AG08395 (cell line): ENCODE measurements around the gene CAST.
"Not testable (repeated sequence)": the region's sequence is repeated elsewhere in the genome, so short reads cannot be mapped to it uniquely, and the experiment has no call there.

ENCODE experiments used
- DNase-seq: peaks from one replicate; pipeline ENCODE4 v3.0.0; 2012; ENCODE audit warnings: mixed read lengths, low spot score

Gene CAST

DNA sequence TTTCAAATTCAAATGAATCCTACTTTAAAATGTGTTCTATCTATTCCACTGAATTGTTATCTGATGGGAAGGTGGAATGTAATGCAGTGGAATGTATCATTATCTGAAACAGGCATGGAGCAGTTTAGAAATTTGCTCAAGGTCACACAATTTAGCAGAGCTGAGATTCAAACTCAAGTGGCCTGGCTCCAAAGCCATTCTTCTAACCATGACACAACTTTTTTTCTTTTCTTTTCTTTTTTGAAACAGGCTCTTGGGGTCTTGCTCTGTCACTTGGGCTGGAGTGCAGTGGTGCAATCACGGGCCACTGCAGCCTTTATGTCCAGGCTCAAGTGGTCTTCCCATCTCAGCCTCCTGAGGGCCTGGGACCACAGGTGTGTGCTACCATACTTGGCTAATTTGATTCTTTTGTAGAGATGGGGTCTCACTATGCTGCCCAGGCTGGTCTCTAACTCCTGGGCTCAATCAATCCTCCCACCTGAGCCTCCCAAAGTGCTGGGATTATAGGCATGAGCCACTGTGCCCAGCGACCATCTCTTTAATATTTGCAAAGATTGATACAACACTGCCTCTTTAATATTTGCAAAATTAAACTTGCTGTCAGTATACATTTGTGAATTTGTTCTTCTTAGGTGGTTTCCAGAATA is 50.0 kb downstream of the CAST start:
- DNase-seq = no peak

DNA sequence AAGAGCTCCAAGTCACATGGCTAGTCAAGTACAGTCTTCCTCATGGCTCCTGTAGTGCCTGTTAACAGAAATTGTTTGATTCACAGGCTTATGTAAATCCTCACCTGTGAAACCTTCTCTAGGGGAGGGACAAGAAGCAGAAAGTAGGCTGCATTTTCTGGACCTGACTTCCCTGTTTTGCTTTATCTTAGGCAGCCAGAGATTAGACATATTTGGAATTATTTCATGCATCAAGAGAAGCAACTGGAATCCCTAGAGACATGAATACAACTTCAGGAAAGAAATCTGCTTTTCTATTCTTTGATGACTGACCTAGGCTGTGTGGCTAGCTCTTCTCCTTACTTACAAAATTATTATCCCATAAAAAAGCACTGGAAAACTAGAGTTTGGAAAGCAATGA is 52.3 kb downstream of the CAST start:
- DNase-seq = no peak

DNA sequence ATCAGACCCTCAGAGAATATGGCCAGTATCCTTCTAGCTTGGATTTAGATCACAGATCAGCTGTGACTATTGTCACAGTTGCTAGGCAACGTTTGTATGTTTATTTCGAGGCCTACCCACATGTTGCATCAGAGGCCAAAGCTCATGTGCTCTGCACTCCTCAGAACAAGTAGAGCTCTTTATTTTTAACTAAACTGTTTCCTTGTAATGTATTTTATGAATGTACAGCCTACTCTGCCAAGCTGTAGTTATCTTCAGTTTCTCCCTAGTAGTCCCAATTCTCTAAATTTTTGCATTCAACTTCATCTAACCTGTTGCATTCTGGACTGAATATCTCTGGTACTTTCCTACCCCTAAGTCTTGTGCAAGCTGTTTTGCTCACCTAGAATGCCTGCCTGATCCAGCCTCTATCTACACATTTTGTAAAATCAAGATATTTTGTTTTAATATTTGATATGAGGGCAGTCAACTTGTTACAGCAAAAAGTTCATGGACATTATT is 52.8 kb downstream of the CAST start:
- DNase-seq = peak; percentile 71

DNA sequence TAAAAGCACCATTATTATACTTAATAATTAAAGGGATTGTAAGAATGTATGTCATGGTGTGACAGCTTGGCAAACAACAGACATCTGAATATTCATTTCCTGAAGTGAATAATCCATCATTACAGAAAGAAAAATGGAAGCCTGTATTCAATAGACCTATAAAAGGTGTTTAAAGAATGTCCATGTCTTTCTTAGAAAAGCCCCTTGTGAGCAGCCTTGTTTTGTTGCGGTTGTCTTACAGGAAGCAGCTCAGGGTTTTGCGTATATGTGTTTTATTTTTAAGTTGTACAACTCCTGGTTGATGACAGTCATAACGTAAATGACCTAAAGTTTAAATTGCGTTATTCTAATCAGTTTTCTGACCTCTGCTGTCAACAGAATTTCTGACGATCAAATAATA is 53.8 kb downstream of the CAST start:
- DNase-seq = no peak

DNA sequence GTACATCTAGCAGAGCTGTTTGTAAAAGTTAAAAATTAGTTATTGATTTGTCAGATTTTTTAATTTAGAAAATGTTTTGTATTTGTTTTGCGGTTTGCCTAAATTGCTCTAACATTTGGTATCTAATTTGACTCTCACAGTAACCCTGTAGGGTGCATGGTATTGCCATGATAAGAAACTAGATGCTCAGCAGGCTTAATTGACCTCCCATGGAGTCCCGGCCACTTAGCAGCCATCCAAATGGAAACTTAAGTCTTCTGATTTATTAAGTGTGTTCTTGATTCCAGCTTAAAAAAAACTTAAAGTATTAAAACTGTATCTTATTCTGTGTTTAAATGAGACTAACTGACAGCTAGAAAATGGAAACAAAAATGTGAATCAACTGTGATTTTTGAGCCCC is 54.5 kb downstream of the CAST start:
- no peak for DNase-seq

- no peak for DNase-seq
These were observed 55.7 kb downstream of the CAST start for GRCh38 chr5:96717874-96718273.

GRCh38 chr5:96718635-96719077 is 56.5 kb downstream of the CAST start:
- DNase-seq = no peak

GRCh38 chr5:96720408-96720807 is 58.2 kb downstream of the CAST start:
- DNase-seq = no peak

DNA sequence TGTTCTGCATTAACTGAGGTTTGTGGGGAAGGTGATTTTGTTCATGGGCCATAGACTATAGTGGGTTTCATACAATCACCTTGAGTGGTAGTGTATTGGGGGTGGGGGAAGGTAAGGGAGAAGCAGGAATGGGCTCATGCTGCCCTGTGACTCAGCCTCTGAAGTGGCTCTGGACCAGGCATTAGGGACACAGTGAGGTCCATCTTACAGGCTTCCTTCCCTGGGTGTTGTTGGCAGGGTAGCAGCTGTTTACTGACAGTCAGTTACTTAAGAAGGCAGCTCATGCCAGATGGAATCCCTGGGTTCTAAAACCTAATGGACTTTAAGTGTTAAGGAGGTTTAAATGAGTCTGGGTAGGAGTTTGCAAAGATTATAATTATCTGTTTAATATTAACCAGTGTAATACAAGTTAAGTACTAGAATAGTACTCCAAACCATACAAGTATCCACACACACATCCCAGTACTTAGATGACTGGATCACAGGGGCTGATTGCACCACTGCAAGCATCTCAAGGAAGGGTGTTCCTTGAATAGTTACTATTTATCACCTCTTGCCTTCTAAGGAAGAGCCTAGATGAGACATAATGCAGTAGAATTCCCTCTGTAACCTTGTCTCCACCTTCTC is 59.3 kb downstream of the CAST start:
- peak; percentile 37 for DNase-seq

GRCh38 chr5:96725257-96725656 is 63.1 kb downstream of the CAST start:
- no peak for DNase-seq

- DNase-seq = no peak
These were observed 64.6 kb downstream of the CAST start for GRCh38 chr5:96726802-96727201.

- DNase-seq = peak; percentile 11
These were observed 67.0 kb downstream of the CAST start for GRCh38 chr5:96729156-96729555.

GRCh38 chr5:96730586-96730985 is 68.4 kb downstream of the CAST start:
- no peak for DNase-seq

GRCh38 chr5:96733771-96734500 is 71.8 kb downstream of the CAST start:
- DNase-seq = no peak

- DNase-seq = no peak
These were observed 72.7 kb downstream of the CAST start for GRCh38 chr5:96734871-96735325.

DNA sequence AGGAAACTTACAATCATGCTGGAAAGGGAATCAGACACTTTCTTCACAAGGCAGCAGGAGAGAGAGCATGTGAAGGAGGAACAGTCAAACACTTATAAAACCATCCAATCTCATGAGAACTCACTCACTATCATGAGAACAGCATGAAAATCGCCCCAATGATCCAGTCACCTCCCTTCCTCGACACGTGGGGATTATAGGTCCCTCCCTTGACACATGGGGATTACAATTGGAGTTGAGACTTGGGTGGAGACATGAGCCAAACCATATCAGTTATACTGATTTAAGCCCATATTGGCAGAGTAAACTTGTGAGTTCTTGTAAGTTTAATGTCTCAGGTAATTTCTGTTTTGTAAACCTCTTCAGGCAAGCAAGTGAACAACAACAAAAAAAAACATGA is 74.8 kb downstream of the CAST start:
- DNase-seq = no peak

DNA sequence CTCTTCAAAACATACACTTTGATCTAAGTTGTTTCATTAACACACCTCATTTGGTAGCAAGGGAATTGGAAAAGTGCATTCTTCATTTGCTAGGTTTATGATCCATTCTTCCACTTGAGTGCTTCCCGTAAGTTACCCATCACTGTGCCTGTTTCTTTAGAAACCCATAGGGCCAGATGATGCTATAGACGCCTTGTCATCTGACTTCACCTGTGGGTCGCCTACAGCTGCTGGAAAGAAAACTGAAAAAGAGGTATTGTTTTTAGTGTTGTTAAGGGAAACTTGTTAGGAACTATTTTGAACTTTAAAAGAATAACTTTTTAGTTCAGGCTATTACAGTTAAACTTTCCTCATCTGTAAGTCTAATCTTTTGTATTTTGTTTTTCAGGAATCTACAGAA is 78.9 kb downstream of the CAST start:
- DNase-seq = no peak

DNA sequence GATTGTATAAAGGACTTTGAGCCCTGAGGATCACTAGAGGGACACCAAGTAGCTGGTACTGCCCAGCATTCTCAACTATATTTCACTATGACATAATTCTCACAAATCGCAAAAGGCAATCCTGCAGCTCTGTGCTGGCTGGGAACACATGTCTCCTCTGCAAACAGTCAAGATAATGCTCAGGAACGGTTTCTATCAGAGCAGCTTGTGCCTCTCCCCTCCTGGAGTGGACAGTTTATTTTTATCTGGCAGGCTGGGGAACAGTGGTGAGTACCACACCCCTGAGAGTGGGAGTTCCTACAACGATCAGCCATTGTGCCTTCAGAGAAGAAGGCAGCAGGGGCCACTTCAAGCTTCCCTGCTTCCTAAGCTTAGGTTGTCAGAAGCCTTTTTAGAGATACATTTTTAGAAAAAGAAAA is 79.7 kb downstream of the CAST start:
- DNase-seq = no peak

- no peak for DNase-seq
These were observed 80.4 kb downstream of the CAST start for GRCh38 chr5:96742538-96742937.

DNA sequence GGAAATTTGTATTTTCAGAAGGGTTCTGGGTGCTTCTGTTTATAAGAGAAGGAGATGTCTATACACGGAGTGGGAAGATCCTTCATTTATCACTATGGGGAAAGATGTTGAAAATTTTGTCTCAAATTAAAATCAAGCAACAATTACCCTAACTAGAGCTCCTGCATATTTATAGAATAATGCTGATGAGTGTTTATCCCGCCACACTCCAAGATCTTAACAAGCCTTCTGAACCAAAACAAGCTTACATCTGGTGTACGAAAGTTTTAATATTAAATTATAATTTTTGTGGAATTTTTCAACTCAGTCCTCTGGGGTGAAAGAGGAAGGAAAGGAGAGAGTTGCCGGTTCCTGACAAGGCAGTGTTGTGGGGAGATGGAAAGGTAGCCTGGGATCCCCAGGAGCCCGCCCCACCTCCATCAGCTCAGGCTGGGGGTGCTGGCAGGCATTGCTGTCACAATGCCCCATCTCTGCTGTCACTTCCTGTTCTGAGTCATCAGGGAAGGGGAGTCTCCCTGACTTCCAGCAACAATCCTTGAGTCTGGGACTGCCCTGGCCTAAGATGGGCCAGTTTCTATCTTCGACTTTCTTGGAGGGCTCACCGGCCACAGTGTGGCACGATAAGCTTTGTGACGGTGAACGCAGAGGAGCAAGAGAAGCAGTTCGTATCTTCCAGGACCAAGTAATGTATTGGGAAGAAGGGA is 81.0 kb downstream of the CAST start:
- DNase-seq = peak; percentile 61

- no peak for DNase-seq
These were observed 81.6 kb downstream of the CAST start for GRCh38 chr5:96743805-96744204.

- DNase-seq = not testable (repeated sequence)
These were observed 82.0 kb downstream of the CAST start for GRCh38 chr5:96744218-96744617.
